ENCODE data around the gene AHCYL1.

Gene AHCYL1

GRCh38 chr1:110059133-110059863 is 74.7 kb downstream of the AHCYL1 start:
- DNase-seq = no peak
- intact Hi-C loops (cut with DNase I; ENCODE audit: low total_unique reads) = no loop called here

GRCh38 chr1:110060034-110060661 is 75.6 kb downstream of the AHCYL1 start:
- DNase-seq = no peak
- peaks cover 30 to 60% (median 31%) of the 10 kb centered on the region in 3 donors for H3K36me3 ChIP-seq
- no peak overlapping the region for H3K27ac ChIP-seq
- no peak overlapping the region for H3K4me3 ChIP-seq
- intact Hi-C loops (cut with DNase I; ENCODE audit: low total_unique reads) = no loop called here
- peak; percentile 35 to 47 for TF ChIP-seq CTCF (IDR thresholded peaks at IDR 0.05)
- no peaks in the 10 kb centered on the region for H3K27me3 ChIP-seq
- no peaks in the 10 kb centered on the region for H3K9me3 ChIP-seq
- H3K4me1 ChIP-seq = peaks cover 0 to 5% (median 0%) of the 10 kb centered on the region in 4 donors

More at GRCh38 chr1:110059133-110059863, 74.7 kb downstream of the AHCYL1 start:
- Histone ChIP-seq H3K27ac (no peak overlapping the region), H3K36me3 (peaks cover 39 to 69% (median 39%) of the 10 kb centered on the region in 3 donors), H3K9me3 (no peaks in the 10 kb centered on the region), H3K4me3 (no peak overlapping the region), H3K27me3 (no peaks in the 10 kb centered on the region), H3K4me1 (peaks cover 0 to 5% (median 0%) of the 10 kb centered on the region in 4 donors)
- no peak for TF ChIP-seq CTCF (IDR thresholded peaks at IDR 0.05)

DNA sequence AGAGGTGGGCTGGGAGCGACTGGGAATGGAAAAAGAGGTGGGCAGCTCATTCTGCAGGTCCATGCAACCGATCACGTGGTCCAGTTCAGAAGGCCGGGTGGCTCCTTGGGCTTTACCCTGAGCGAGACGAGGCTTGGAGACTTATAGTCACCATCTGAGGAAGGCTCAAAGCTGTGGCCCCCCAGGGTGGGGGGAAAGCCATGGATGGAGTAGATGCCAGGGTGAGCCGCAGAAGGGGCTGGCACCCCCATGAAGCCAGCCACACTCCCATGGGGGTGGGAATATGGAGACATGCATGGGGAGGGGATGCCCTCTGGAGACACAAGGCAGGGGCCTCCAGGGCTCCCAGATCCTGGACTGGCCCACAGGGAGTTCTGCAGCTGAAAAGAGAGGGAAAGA is 76.1 kb downstream of the AHCYL1 start:
- no peak for DNase-seq
- no peak overlapping the region for H3K27ac ChIP-seq
- H3K9me3 ChIP-seq = no peaks in the 10 kb centered on the region
- H3K4me1 ChIP-seq = peaks cover 0 to 5% (median 0%) of the 10 kb centered on the region in 4 donors
- peaks cover 25 to 55% (median 27%) of the 10 kb centered on the region in 3 donors for H3K36me3 ChIP-seq
- no peak for TF ChIP-seq CTCF (IDR thresholded peaks at IDR 0.05)
- H3K27me3 ChIP-seq = no peaks in the 10 kb centered on the region
- no peak overlapping the region for H3K4me3 ChIP-seq
- intact Hi-C loops (cut with DNase I; ENCODE audit: low total_unique reads) = no loop called here

GRCh38 chr1:110061341-110061740 is 76.8 kb downstream of the AHCYL1 start:
- H3K36me3 ChIP-seq = peaks cover 20 to 49% (median 21%) of the 10 kb centered on the region in 3 donors
- no peak for TF ChIP-seq CTCF (IDR thresholded peaks at IDR 0.05)
- H3K4me1 ChIP-seq = peaks cover 0 to 5% (median 0%) of the 10 kb centered on the region in 4 donors
- no peak for DNase-seq
- intact Hi-C loops (cut with DNase I; ENCODE audit: low total_unique reads) = no loop called here
- H3K27ac ChIP-seq = no peak overlapping the region
- no peaks in the 10 kb centered on the region for H3K27me3 ChIP-seq
- H3K4me3 ChIP-seq = no peak overlapping the region
- H3K9me3 ChIP-seq = no peaks in the 10 kb centered on the region

DNA sequence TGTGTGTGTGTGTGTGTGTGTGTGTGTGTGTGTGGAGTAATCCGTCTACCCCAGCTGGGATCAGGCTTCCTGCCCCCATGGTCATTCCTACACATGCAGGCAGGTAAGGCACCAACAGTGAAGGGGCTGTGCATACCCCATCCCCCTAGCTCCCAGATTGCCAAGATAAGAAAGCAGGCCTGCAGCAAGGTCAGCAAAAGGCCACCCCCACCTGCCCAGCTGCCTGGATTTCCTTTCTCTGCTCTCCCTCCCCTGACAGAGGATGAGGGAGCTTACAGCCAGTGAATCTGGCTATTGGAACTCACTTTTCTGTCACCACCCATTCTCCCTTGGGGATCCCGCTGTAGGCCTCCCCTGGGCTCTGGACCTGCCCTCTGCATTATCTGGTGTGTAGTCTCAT is 78.0 kb downstream of the AHCYL1 start:
- peaks cover 0 to 10% of the 10 kb centered on the region in 2 donors for H3K27me3 ChIP-seq
- no peak for TF ChIP-seq CTCF (IDR thresholded peaks at IDR 0.05)
- no peak for DNase-seq
- no peaks in the 10 kb centered on the region for H3K4me1 ChIP-seq
- no peak overlapping the region for H3K4me3 ChIP-seq
- intact Hi-C loops (cut with DNase I; ENCODE audit: low total_unique reads) = no loop called here
- H3K27ac ChIP-seq = no peak overlapping the region
- peaks cover 7 to 36% (median 10%) of the 10 kb centered on the region in 3 donors for H3K36me3 ChIP-seq
- no peaks in the 10 kb centered on the region for H3K9me3 ChIP-seq
